ENCODE measurements around the gene CHST11.
A peak's percentile ranks its signal among the peaks of the same experiment; 100 is the strongest.

Gene CHST11

GRCh38 chr12:104724992-104725585, 268.3 kb downstream of the CHST11 start:
- TF ChIP-seq ZNF548 (tag by site-specific recombination; IDR thresholded peaks at IDR 0.05), result no peak
- TF ChIP-seq ZBTB44 (tag by site-specific recombination; IDR thresholded peaks at IDR 0.05), result no peak
- CTCF ChIA-PET, result no interaction called here
- H3K36me3 ChIP-seq (ENCODE audit: control insufficient read depth in 2 of 2, insufficient read depth in 1 of 2, low read length in 2 of 2), result no peaks in the 10 kb centered on the region
- POLR2A ChIA-PET, result no interaction called here
- H3K4me3 ChIP-seq (ENCODE audit: low read depth, low read length), result no peak overlapping the region
- no peak overlapping the region for H3K27ac ChIP-seq (ENCODE audit: extremely low read depth, low read depth, low read length)
- H3K4me1 ChIP-seq (ENCODE audit: control insufficient read depth, insufficient read depth, low read length), result peaks cover 10% of the 10 kb centered on the region
- no peaks in the 10 kb centered on the region for H3K9me3 ChIP-seq (ENCODE audit: control insufficient read depth, insufficient read depth, low read depth, low read length)

GRCh38 chr12:104725610-104726009, 268.9 kb downstream of the CHST11 start:
- H3K4me1 ChIP-seq (ENCODE audit: control insufficient read depth, insufficient read depth, low read length), result peaks cover 10% of the 10 kb centered on the region
- no peak overlapping the region for H3K4me3 ChIP-seq (ENCODE audit: low read depth, low read length)
- POLR2A ChIA-PET, result no interaction called here
- H3K27ac ChIP-seq (ENCODE audit: extremely low read depth, low read depth, low read length), result no peak overlapping the region
- no peaks in the 10 kb centered on the region for H3K9me3 ChIP-seq (ENCODE audit: control insufficient read depth, insufficient read depth, low read depth, low read length)
- CTCF ChIA-PET, result no interaction called here
- no peaks in the 10 kb centered on the region for H3K36me3 ChIP-seq (ENCODE audit: control insufficient read depth in 2 of 2, insufficient read depth in 1 of 2, low read length in 2 of 2)
- TF ChIP-seq ZEB2 (tag by site-specific recombination; IDR thresholded peaks at IDR 0.05) (no peak), HIC1 (tag by site-specific recombination; IDR thresholded peaks at IDR 0.05) (no peak), EGR2 (tag by site-specific recombination; IDR thresholded peaks at IDR 0.05; ENCODE audit: low read depth) (peak; percentile 74), HOXA7 (CRISPR knock-in tag; IDR thresholded peaks at IDR 0.05; ENCODE audit: borderline replicate concordance) (no peak), KLF1 (tag by site-specific recombination; IDR thresholded peaks at IDR 0.05) (no peak), ZBTB26 (tag by site-specific recombination; optimal IDR thresholded peaks at IDR 0.05) (no peak), REST (tag by site-specific recombination; IDR thresholded peaks at IDR 0.05) (no peak), TRIM28 (IDR thresholded peaks at IDR 0.05; ENCODE audit: borderline replicate concordance, low read length) (no peak), ZSCAN4 (tag by site-specific recombination; IDR thresholded peaks at IDR 0.05) (no peak), ZBTB11 (tag by site-specific recombination; conservative IDR thresholded peaks at IDR 0.05; ENCODE audit: low read depth) (no peak), ZNF23 (tag by site-specific recombination; IDR thresholded peaks at IDR 0.05; ENCODE audit: borderline replicate concordance) (no peak), ZNF658 (tag by site-specific recombination; IDR thresholded peaks at IDR 0.05) (no peak), ZBTB49 (tag by site-specific recombination; IDR thresholded peaks at IDR 0.05; ENCODE audit: low read depth) (no peak), ZNF423 (tag by site-specific recombination; IDR thresholded peaks at IDR 0.05) (no peak), ZFHX2 (tag by site-specific recombination; conservative IDR thresholded peaks at IDR 0.05) (peak; percentile 69), ZNF121 (tag by site-specific recombination; IDR thresholded peaks at IDR 0.05) (no peak)

Data from HEK293 (cell line).